Esophagus muscularis mucosa (tissue), 3 donors: Measurements from ENCODE around the gene PDIA6.

Source experiments
- CTCF ChIP-seq, 3 experiments: fragments of 200-600 bp in 2 of 3; fragments of 450-650 bp in 1 of 3; sonication (generic) in 2 of 3; IDR thresholded peaks; one replicate each; pipeline ENCODE4 v1.5.1; 2017 to 2019; ENCODE audit warnings: antibody characterized with exemption in 3 of 3, mild to moderate bottlenecking in 2 of 3, moderate library complexity in 1 of 3
- EP300 ChIP-seq: sonication (generic); formaldehyde crosslinking; IDR thresholded peaks from one replicate; pipeline ENCODE4 v1.6.1; 2017; ENCODE audit warnings: antibody characterized with exemption

GRCh38 chr2:10800163-10800562 lies 12.4 kb downstream of the PDIA6 start:
- no peak for TF ChIP-seq EP300
- TF ChIP-seq CTCF (IDR thresholded peaks at IDR 0.05) = no peak
